ENCODE results near the gene TMBIM4.

Gene TMBIM4

DNA sequence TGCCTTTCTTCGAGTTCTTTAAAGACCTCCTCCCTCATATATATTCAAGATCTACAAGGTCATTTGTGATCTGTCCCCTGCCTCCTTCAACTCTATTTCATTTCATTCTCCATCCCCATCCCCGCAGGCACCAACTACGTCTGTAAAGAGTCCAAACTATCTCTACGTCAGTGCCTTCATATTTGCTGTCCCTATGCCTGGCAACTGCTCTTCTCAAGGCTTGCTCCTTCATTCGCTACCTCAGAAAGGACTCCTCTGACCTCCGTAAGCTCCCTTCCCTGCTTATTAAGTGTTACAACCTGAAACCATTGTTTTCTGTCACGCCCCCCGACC lies 39.9 kb downstream of the TMBIM4 start:
- DNase-seq (ENCODE audit: low read depth), result no peak
- H3K4me3 ChIP-seq (replicated peaks; ENCODE audit: low read depth, low read length), result peak overlapping the region; percentile 88
- TF ChIP-seq CTCF (IDR thresholded peaks at IDR 0.05; ENCODE audit: low read length, missing control alignments), result no peak

GRCh38 chr12:66127650-66128049 lies 42.1 kb downstream of the TMBIM4 start:
- TF ChIP-seq CTCF (IDR thresholded peaks at IDR 0.05; ENCODE audit: low read length, missing control alignments), result no peak
- H3K4me3 ChIP-seq (replicated peaks; ENCODE audit: low read depth, low read length), result no peak overlapping the region
- peak; percentile 67 for DNase-seq (ENCODE audit: low read depth)

DNA sequence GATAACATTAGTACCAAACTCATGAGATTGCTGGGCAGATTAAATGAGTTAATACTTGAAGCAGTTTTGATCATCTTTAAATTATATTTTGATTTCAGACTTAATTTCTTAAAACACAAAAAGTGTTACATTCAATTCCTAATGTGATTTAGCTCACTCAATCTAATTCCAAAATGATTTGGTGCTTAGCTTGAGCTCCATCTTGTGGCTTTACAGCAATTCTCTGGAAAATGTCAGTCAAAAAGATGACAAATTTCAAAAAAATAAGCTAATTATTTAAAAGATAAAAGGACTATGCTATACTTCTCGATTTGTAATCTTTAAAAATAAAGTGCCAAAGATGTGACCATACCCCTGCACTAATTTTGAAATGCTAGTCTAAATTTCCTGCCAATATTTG lies 49.3 kb downstream of the TMBIM4 start:
- DNase-seq (ENCODE audit: low read depth), result no peak
- peak; percentile 9 for TF ChIP-seq CTCF (IDR thresholded peaks at IDR 0.05; ENCODE audit: low read length, missing control alignments)
- no peak overlapping the region for H3K4me3 ChIP-seq (replicated peaks; ENCODE audit: low read depth, low read length)

GRCh38 chr12:66119870-66120241 lies 49.9 kb downstream of the TMBIM4 start:
- no peak for DNase-seq (ENCODE audit: low read depth)
- no peak overlapping the region for H3K4me3 ChIP-seq (replicated peaks; ENCODE audit: low read depth, low read length)
- TF ChIP-seq CTCF (IDR thresholded peaks at IDR 0.05; ENCODE audit: low read length, missing control alignments), result no peak

DNA sequence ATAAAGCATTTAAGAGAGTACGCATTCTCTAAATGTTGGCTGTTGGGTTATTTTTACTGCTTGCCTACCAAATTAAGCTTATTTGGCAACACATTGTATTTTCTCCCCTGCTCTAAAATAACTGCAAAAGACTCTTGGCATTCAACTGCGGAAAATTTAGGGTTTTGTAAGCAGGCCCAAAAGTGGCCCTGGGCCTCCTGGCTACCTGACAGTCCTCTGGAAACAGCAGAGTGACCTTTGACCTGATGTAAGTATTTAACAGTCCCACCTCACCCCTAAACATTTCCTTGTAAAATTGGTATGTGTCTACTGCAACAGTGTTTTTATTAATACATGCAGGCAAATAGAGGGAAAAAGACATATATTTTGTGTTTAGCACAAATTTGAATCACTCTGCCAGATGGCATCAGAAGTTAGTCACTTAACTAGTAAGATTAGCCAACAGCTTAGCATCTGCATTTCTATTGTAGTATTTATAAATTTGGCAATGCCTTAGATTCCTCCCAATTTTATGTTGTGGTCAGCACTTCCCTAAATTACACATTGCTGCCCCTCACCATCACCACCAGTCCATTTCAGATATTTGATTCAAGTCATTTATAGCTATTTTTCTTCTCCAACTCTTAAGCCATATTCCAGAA lies 50.4 kb downstream of the TMBIM4 start:
- TF ChIP-seq CTCF (IDR thresholded peaks at IDR 0.05; ENCODE audit: low read length, missing control alignments), result no peak
- no peak overlapping the region for H3K4me3 ChIP-seq (replicated peaks; ENCODE audit: low read depth, low read length)
- no peak for DNase-seq (ENCODE audit: low read depth)

DNA sequence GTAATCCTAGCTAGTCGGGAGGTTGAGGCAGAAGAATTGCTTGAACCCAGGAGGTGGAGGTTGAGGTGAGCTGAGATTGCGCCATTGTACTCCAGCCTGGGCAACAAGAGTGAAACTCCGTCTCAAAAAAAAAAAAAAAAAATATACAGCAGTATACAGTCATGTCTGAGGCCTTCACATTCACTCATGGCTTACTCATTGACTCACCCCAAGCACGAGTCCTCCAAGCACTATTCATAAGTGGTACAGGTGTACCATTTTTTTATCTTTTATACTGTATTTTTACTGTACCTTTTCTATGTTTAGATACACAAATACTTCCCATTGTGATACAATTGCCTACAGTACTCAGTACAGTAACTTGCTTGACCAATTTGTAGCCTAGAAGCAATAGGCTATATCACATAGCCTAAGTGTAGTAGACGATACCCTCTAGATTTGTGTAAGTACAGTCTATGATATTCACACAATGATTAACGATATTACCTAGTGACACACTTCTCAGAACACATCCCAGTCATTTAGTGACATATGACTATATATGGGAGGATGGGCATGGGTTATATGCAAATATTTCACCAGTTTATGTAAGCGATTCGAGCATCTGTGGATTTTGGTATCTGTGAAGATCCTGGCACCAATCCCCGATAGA lies 51.4 kb downstream of the TMBIM4 start:
- H3K4me3 ChIP-seq (replicated peaks; ENCODE audit: low read depth, low read length), result no peak overlapping the region
- TF ChIP-seq CTCF (IDR thresholded peaks at IDR 0.05; ENCODE audit: low read length, missing control alignments), result no peak
- DNase-seq (ENCODE audit: low read depth), result no peak

- no peak overlapping the region for H3K4me3 ChIP-seq (replicated peaks; ENCODE audit: low read depth, low read length)
- DNase-seq (ENCODE audit: low read depth), result no peak
- TF ChIP-seq CTCF (IDR thresholded peaks at IDR 0.05; ENCODE audit: low read length, missing control alignments), result no peak
Observed at GRCh38 chr12:66117242-66117641, 52.6 kb downstream of the TMBIM4 start.
